Testis (tissue), 2 donors: ENCODE measurements around the gene APOBEC3H.
"Not testable (repeated sequence)": the region's sequence is repeated elsewhere in the genome, so short reads cannot be mapped to it uniquely, and the experiment has no call there.

ENCODE experiments used
- CTCF ChIP-seq, 3 experiments: fragments of 450-650 bp in 2 of 3; fragments of 200-600 bp in 1 of 3; sonication (generic) in 1 of 3; IDR thresholded peaks; one replicate each; pipeline ENCODE4 v1.5.1; 2016 to 2019; ENCODE audit warnings: antibody characterized with exemption in 3 of 3, mild to moderate bottlenecking in 2 of 3, moderate library complexity in 1 of 3
- POLR2A ChIP-seq: fragments of 450-650 bp; IDR thresholded peaks from one replicate; pipeline ENCODE4 v1.6.1; 2017; ENCODE audit warnings: antibody characterized with exemption, mild to moderate bottlenecking, moderate library complexity

GRCh38 chr22:39079054-39079637, 17.9 kb upstream of the APOBEC3H start:
- TF ChIP-seq CTCF (IDR thresholded peaks at IDR 0.05); POLR2A: not testable (repeated sequence)
